ENCODE data around the gene C10orf67.

Gene C10orf67

GRCh38 chr10:23319835-23320234 is 24.8 kb downstream of the C10orf67 start:
- TF ChIP-seq CTCF (IDR thresholded peaks at IDR 0.05; ENCODE audit: insufficient read depth, missing control alignments): no peak
- FAIRE-seq (no peak), DNase-seq (ENCODE audit: insufficient read length, low spot score) (no peak)

GRCh38 chr10:23318359-23318758 is 26.2 kb downstream of the C10orf67 start:
- no peak for DNase-seq (ENCODE audit: insufficient read length, low spot score)
- no peak for TF ChIP-seq CTCF (IDR thresholded peaks at IDR 0.05; ENCODE audit: insufficient read depth, missing control alignments)
- FAIRE-seq: no peak

GRCh38 chr10:23317416-23317815 is 27.2 kb downstream of the C10orf67 start:
- no peak for FAIRE-seq
- no peak for TF ChIP-seq CTCF (IDR thresholded peaks at IDR 0.05; ENCODE audit: insufficient read depth, missing control alignments)
- no peak for DNase-seq (ENCODE audit: insufficient read length, low spot score)

GRCh38 chr10:23316406-23316805 is 28.2 kb downstream of the C10orf67 start:
- no peak for TF ChIP-seq CTCF (IDR thresholded peaks at IDR 0.05; ENCODE audit: insufficient read depth, missing control alignments)
- DNase-seq (ENCODE audit: insufficient read length, low spot score): no peak
- no peak for FAIRE-seq

GRCh38 chr10:23315966-23316365 is 28.6 kb downstream of the C10orf67 start:
- FAIRE-seq (no peak), DNase-seq (ENCODE audit: insufficient read length, low spot score) (no peak)
- no peak for TF ChIP-seq CTCF (IDR thresholded peaks at IDR 0.05; ENCODE audit: insufficient read depth, missing control alignments)

GRCh38 chr10:23314835-23315239 is 29.8 kb downstream of the C10orf67 start:
- no peak for DNase-seq (ENCODE audit: insufficient read length, low spot score)
- no peak for FAIRE-seq
- peak; percentile 70 for TF ChIP-seq CTCF (IDR thresholded peaks at IDR 0.05; ENCODE audit: insufficient read depth, missing control alignments)

- DNase-seq (ENCODE audit: insufficient read length, low spot score) (no peak), FAIRE-seq (no peak)
- no peak for TF ChIP-seq CTCF (IDR thresholded peaks at IDR 0.05; ENCODE audit: insufficient read depth, missing control alignments)
Observed at GRCh38 chr10:23311034-23311433, 33.6 kb downstream of the C10orf67 start.
